Measurements from ENCODE around the gene GLUD2.

DNA sequence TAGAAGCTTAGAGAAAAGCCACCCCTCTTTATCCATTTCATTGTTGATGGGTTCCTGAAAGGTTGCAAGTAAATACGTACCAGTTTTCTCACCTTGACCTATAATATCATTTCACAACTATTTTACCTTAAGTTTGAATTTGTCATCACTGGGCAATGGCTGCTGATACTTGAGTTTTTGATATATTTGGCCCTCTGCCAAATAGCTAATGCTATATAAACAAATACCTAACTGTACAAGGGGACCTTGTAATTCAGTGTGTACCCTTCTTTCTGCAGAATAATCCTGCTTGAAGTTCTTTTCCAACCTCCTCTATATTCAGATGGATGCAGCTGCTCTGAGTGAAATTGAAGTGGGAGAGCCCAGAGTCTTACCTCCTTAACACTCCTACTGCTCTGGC, 19.0 kb upstream of the GLUD2 start:
- no peak for TF ChIP-seq POLR2A (IDR thresholded peaks at IDR 0.05)
- TF ChIP-seq, protein P1, sequence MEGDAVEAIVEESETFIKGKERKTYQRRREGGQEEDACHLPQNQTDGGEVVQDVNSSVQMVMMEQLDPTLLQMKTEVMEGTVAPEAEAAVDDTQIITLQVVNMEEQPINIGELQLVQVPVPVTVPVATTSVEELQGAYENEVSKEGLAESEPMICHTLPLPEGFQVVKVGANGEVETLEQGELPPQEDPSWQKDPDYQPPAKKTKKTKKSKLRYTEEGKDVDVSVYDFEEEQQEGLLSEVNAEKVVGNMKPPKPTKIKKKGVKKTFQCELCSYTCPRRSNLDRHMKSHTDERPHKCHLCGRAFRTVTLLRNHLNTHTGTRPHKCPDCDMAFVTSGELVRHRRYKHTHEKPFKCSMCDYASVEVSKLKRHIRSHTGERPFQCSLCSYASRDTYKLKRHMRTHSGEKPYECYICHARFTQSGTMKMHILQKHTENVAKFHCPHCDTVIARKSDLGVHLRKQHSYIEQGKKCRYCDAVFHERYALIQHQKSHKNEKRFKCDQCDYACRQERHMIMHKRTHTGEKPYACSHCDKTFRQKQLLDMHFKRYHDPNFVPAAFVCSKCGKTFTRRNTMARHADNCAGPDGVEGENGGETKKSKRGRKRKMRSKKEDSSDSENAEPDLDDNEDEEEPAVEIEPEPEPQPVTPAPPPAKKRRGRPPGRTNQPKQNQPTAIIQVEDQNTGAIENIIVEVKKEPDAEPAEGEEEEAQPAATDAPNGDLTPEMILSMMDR (IDR thresholded peaks at IDR 0.05), result no peak
